H1 (cell line): ENCODE measurements around the gene TNNC1. TPM values are rescaled to one million over a fixed set of nuclear protein-coding genes. Genes with fewer than 3 reads are reported as not detected.

Source experiments
- CEBPB ChIP-seq: IDR thresholded peaks from 2 replicates; pipeline ENCODE4 v1.6.1; 2012; ENCODE audit warnings: low read depth, low read length
- FOSL1 ChIP-seq: IDR thresholded peaks from 2 replicates; pipeline ENCODE4 v1.6.1; 2011; ENCODE audit warnings: mild to moderate bottlenecking, low read depth, low read length, moderate library complexity; ENCODE audit not compliant: insufficient read depth
- KDM5A ChIP-seq: fragments of 200-600 bp; IDR thresholded peaks from 2 replicates; pipeline ENCODE4 v1.7.1; 2012; ENCODE audit warnings: mild to moderate bottlenecking, low read length, inconsistent platforms, mixed read lengths
- MAFK ChIP-seq: IDR thresholded peaks from 2 replicates; pipeline ENCODE4 v1.6.1; 2012; ENCODE audit warnings: low read depth, mild to moderate bottlenecking, improper control_type of control experiment, low read length
- RAD21 ChIP-seq, 2 experiments: IDR thresholded peaks in 1 of 2; conservative IDR thresholded peaks in 1 of 2; 2 replicates each; pipeline ENCODE4 v1.6.1; 2011; ENCODE audit warnings: low read depth in 2 of 2, low read length in 2 of 2, improper control_type of control experiment in 1 of 2, inconsistent platforms in 1 of 2, mild to moderate bottlenecking in 1 of 2, moderate library complexity in 1 of 2
- RXRA ChIP-seq: IDR thresholded peaks from 2 replicates; pipeline ENCODE4 v1.6.1; 2011; ENCODE audit warnings: low read depth, mild to moderate bottlenecking, low read length, moderate library complexity; ENCODE audit not compliant: insufficient read depth
- SIX5 ChIP-seq: IDR thresholded peaks from 2 replicates; pipeline ENCODE4 v1.6.1; 2011; ENCODE audit warnings: mild to moderate bottlenecking, low read depth, low read length
- ZNF274 ChIP-seq: IDR thresholded peaks from 2 replicates; pipeline ENCODE4 v1.7.0; 2012; ENCODE audit warnings: low read length, borderline replicate concordance; ENCODE audit errors: extremely low read depth
- polyA plus RNA-seq, 7 experiments: library from polyadenylated mRNA; depleted of rRNA in 3 of 7; stranded (reverse) in 5 of 7; unstranded in 2 of 7; fragments of >200 nt in 5 of 7; fragments of 200-250 nt in 2 of 7; gene quantifications; 1 replicate in 5 of 7; 2 replicates in 1 of 7; 4 replicates in 1 of 7; pipeline versions ENCODE4 v1.2.1 to v1.2.3, GENCODE V29; 2011 to 2013; ENCODE audit warnings: missing spikeins in 2 of 7, mixed read lengths in 2 of 7
- total RNA-seq: library from RNA; stranded (reverse); fragmentation: NEBNext Ultra II Directional; extraction: Animal tissue kit (Norgen Biotek cat#: 25700); gene quantifications from 2 replicates; pipeline ENCODE4 v1.2.1, GENCODE V29; 2021
- TF ChIP-seq, protein P1 (sequence below): fragments of 300-600 bp; sonication (generic); IDR thresholded peaks from 2 replicates; pipeline ENCODE4 v1.7.1; 2012; ENCODE audit warnings: low read length, moderate library complexity, mild to moderate bottlenecking, inconsistent platforms; ENCODE audit not compliant: insufficient replicate concordance

The TNNC1 gene
- total and polyA plus RNA-seq, 2 of the 8 experiments (the other 6 are each of a cell fraction or from before 2014, with no cell fraction given), result 5.8 to 16.4 TPM

DNA sequence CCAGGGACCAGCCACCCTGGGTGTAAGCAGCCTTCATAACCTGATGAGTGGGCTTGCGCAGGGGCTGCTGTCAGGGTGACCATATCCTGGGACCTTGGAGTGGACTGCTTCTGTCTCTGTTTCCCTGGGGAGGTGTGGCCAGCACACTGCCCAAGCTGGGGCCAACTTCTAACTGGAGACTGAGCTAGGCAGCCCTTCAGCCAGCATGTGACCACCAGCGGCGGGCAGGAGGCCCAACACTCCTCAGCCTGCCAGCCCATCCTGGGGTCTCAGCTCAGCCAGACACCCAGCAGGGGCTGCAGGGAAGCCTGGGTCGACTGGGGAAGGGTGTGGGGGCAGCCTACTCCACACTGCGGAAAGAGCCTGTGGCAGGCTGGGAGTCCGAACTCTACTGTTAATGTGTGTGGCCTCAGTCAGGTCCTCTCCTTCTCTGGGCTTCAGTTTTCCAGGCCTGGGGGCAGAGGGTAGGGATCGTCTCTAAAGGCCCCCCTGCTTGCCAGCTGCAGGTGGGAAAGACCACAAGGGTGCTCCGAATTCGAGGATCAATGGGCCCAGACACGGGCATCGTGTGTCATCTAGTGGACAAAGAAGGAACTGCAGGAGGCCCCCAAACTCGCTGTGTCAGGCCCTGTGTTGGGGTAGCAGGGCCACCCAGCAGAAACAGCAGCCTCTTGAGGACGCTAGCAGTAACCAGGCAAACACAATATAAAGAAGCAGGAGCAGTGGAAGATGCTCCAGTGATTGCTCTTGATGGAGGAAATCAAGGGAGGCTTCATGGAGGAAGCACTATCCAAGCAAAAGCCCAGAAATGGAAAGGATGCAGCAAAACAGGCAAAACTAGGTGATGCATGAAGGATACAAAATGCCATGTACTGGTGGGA is 7.0 kb downstream of the TNNC1 start (continued):
- TF ChIP-seq, protein P1, sequence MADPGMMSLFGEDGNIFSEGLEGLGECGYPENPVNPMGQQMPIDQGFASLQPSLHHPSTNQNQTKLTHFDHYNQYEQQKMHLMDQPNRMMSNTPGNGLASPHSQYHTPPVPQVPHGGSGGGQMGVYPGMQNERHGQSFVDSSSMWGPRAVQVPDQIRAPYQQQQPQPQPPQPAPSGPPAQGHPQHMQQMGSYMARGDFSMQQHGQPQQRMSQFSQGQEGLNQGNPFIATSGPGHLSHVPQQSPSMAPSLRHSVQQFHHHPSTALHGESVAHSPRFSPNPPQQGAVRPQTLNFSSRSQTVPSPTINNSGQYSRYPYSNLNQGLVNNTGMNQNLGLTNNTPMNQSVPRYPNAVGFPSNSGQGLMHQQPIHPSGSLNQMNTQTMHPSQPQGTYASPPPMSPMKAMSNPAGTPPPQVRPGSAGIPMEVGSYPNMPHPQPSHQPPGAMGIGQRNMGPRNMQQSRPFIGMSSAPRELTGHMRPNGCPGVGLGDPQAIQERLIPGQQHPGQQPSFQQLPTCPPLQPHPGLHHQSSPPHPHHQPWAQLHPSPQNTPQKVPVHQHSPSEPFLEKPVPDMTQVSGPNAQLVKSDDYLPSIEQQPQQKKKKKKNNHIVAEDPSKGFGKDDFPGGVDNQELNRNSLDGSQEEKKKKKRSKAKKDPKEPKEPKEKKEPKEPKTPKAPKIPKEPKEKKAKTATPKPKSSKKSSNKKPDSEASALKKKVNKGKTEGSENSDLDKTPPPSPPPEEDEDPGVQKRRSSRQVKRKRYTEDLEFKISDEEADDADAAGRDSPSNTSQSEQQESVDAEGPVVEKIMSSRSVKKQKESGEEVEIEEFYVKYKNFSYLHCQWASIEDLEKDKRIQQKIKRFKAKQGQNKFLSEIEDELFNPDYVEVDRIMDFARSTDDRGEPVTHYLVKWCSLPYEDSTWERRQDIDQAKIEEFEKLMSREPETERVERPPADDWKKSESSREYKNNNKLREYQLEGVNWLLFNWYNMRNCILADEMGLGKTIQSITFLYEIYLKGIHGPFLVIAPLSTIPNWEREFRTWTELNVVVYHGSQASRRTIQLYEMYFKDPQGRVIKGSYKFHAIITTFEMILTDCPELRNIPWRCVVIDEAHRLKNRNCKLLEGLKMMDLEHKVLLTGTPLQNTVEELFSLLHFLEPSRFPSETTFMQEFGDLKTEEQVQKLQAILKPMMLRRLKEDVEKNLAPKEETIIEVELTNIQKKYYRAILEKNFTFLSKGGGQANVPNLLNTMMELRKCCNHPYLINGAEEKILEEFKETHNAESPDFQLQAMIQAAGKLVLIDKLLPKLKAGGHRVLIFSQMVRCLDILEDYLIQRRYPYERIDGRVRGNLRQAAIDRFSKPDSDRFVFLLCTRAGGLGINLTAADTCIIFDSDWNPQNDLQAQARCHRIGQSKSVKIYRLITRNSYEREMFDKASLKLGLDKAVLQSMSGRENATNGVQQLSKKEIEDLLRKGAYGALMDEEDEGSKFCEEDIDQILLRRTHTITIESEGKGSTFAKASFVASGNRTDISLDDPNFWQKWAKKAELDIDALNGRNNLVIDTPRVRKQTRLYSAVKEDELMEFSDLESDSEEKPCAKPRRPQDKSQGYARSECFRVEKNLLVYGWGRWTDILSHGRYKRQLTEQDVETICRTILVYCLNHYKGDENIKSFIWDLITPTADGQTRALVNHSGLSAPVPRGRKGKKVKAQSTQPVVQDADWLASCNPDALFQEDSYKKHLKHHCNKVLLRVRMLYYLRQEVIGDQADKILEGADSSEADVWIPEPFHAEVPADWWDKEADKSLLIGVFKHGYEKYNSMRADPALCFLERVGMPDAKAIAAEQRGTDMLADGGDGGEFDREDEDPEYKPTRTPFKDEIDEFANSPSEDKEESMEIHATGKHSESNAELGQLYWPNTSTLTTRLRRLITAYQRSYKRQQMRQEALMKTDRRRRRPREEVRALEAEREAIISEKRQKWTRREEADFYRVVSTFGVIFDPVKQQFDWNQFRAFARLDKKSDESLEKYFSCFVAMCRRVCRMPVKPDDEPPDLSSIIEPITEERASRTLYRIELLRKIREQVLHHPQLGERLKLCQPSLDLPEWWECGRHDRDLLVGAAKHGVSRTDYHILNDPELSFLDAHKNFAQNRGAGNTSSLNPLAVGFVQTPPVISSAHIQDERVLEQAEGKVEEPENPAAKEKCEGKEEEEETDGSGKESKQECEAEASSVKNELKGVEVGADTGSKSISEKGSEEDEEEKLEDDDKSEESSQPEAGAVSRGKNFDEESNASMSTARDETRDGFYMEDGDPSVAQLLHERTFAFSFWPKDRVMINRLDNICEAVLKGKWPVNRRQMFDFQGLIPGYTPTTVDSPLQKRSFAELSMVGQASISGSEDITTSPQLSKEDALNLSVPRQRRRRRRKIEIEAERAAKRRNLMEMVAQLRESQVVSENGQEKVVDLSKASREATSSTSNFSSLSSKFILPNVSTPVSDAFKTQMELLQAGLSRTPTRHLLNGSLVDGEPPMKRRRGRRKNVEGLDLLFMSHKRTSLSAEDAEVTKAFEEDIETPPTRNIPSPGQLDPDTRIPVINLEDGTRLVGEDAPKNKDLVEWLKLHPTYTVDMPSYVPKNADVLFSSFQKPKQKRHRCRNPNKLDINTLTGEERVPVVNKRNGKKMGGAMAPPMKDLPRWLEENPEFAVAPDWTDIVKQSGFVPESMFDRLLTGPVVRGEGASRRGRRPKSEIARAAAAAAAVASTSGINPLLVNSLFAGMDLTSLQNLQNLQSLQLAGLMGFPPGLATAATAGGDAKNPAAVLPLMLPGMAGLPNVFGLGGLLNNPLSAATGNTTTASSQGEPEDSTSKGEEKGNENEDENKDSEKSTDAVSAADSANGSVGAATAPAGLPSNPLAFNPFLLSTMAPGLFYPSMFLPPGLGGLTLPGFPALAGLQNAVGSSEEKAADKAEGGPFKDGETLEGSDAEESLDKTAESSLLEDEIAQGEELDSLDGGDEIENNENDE, result no peak
- TF ChIP-seq MAFK (peak; percentile 67; the same call in 1 of the 2 replicates), FOSL1 (no peak), RXRA (no peak), SIX5 (no peak), RAD21 (IDR thresholded peaks at IDR 0.05 in 1 of 2, conservative IDR thresholded peaks at IDR 0.05 in 1 of 2; ENCODE audit: low read depth in 2 of 2, low read length in 2 of 2) (peak; percentile 96 to 97), CEBPB (no peak), ZNF274 (no peak), KDM5A (no peak)
